ENCODE results near the gene POC1A. TPM values are rescaled to one million over a fixed set of nuclear protein-coding genes. Genes with fewer than 3 reads are reported as not detected.

POC1A gene
- total and polyA plus RNA-seq, 9 donors, result 3.1 to 7.5 (median 5.6) TPM

DNA sequence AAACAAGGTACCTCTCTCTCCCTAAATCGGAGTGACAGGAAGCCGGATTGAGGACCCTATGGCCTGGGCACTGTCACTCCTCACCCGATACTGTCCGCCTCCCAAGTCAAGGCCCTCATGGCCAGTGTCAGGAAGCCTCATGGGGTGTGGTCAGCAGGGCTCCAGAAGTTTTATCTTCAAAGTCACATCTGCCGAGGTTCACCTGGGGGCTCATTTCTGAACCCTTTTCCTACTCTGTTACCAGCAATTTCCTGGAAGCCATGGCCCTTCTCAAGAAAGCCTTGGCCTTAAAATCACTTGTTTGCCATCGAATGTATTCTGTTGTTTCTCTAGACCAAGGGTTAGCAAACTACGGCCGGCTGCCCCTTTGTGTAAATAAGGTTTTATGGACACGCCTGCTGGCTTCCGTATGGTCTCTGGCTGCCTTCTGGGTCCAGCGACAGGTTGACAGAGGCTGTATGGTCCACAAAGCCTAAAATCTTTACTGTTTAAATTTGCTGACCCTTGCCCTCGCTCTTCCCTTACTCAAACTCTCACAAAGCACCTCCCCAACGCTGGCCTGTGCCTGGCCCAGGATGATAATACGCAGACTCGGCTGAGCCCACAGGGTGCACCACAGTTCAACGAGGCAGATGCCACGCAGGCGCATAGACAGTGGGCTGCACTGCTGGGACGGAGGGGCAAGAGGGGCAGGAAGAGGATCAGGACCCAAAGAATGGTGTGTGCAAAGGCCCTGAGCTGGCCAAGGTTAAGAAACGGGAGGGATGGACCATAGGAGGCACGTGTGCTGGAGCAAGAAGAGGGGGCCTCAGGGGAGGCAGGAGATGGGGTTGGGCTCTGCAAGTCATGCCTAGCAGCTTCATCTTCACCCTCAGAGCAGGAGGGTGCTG lies 73.1 kb downstream of the POC1A start:
- Histone ChIP-seq H3K27ac (ENCODE audit: low read length) (no peak overlapping the region), H3K27me3 (ENCODE audit: control insufficient read depth, insufficient read depth, low read length) (no peaks in the 10 kb centered on the region), H3K9me3 (replicated peaks; ENCODE audit: control insufficient read depth, low read depth, low read length) (no peaks in the 10 kb centered on the region), H3K4me1 (ENCODE audit: control insufficient read depth, insufficient read depth, low read length) (peaks cover 27% of the 10 kb centered on the region), H3K36me3 (ENCODE audit: control insufficient read depth, insufficient read depth, low read length) (no peaks in the 10 kb centered on the region), H3K4me3 (ENCODE audit: low read length) (no peak overlapping the region)
- DNase-seq, result no peak
- 77% methylated on average over 17 of the region's 21 CpGs for WGBS (ENCODE audit: insufficient coverage)

DNA sequence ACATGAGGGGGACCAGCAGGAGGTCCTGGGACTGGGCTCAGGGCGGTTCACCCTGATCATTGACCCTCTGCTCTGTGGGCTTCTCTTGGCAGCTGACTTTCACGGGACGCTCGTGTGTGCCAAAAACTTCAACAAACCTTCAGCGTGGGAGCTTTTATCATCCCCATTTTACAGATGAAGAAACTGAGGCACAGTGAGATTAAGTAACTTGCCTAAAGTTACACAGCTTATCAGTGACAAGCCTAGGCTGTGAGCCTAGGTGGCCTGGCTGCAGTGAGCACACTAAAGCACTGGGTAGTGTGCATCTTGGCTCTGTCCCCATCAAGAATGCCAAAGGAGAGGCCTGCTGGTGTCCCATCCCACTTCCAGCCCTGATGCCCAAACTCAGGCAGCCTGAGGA lies 74.3 kb downstream of the POC1A start:
- Histone ChIP-seq H3K9me3 (replicated peaks; ENCODE audit: control insufficient read depth, low read depth, low read length) (no peaks in the 10 kb centered on the region), H3K27ac (ENCODE audit: low read length) (no peak overlapping the region), H3K27me3 (ENCODE audit: control insufficient read depth, insufficient read depth, low read length) (no peaks in the 10 kb centered on the region), H3K4me3 (ENCODE audit: low read length) (no peak overlapping the region), H3K4me1 (ENCODE audit: control insufficient read depth, insufficient read depth, low read length) (peaks cover 26% of the 10 kb centered on the region), H3K36me3 (ENCODE audit: control insufficient read depth, insufficient read depth, low read length) (no peaks in the 10 kb centered on the region)
- 95% methylated on average over 4 of the region's 5 CpGs for WGBS (ENCODE audit: insufficient coverage)
- DNase-seq, result no peak

DNA sequence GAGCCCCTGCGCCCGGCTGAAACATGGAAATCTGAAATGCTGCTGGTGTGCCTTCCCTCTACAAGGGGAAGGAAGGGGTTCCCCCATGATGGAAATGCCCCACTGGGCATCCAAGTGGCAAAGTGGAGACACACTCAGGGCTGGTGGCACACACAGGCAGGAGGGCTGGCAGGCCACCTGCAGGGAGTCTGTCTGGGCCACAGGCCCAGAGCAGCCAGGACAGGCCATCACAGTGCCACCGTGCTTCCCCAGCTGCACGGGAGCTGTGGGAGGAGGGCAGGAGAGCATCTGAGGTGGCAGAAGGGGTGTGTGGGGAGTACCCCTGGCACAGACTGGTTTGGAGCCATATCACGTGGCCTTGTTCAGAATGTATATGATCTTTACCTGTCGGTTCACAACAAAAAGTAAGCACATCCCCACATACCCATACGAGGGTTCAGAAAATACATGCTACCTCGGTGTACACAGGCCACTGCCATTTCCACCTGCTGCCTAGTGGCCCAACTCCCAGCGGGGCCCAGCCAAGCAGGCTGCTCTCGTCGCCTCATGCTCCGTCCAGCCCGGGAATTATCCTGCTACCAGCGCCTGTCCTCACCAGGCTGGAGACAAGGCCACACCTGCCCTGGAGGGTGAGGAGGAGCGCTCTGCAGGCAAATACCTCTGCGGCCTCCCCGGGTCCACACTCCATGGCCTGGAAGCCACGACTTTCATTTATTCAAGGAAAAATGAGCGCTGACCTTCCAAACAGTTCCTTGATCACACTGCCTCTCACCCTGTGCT lies 75.3 kb downstream of the POC1A start:
- Histone ChIP-seq H3K4me1 (ENCODE audit: control insufficient read depth, insufficient read depth, low read length) (peaks cover 32% of the 10 kb centered on the region), H3K27ac (ENCODE audit: low read length) (peak overlapping the region; percentile 7), H3K9me3 (replicated peaks; ENCODE audit: control insufficient read depth, low read depth, low read length) (no peaks in the 10 kb centered on the region), H3K27me3 (ENCODE audit: control insufficient read depth, insufficient read depth, low read length) (no peaks in the 10 kb centered on the region), H3K36me3 (ENCODE audit: control insufficient read depth, insufficient read depth, low read length) (peaks cover 5% of the 10 kb centered on the region), H3K4me3 (ENCODE audit: low read length) (no peak overlapping the region)
- WGBS (ENCODE audit: insufficient coverage), result 91% methylated on average over 15 of the region's 19 CpGs
- DNase-seq, result no peak

DNA sequence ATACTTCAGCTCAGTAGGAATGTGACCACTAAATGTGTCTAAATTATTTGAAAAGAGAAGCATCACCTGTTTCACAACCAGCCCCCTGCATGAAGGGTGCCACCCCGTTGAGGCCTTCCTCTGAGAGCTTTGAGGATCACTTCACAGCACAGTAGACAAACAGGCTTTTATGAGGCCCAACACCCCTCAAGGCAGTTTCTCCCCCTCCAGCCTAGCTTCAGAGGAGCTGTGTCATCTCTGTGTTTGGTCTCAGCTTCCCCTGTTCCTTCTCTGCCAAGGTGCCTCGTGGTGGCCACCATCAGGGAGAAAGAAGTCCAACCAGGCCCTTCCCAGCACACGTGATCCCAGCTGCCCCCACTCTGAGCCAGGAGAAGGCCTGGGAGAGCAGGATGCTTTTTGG lies 76.3 kb downstream of the POC1A start:
- DNase-seq, result peak; percentile 80
- Histone ChIP-seq H3K4me1 (ENCODE audit: control insufficient read depth, insufficient read depth, low read length) (peaks cover 32% of the 10 kb centered on the region), H3K36me3 (ENCODE audit: control insufficient read depth, insufficient read depth, low read length) (peaks cover 7% of the 10 kb centered on the region)

DNA sequence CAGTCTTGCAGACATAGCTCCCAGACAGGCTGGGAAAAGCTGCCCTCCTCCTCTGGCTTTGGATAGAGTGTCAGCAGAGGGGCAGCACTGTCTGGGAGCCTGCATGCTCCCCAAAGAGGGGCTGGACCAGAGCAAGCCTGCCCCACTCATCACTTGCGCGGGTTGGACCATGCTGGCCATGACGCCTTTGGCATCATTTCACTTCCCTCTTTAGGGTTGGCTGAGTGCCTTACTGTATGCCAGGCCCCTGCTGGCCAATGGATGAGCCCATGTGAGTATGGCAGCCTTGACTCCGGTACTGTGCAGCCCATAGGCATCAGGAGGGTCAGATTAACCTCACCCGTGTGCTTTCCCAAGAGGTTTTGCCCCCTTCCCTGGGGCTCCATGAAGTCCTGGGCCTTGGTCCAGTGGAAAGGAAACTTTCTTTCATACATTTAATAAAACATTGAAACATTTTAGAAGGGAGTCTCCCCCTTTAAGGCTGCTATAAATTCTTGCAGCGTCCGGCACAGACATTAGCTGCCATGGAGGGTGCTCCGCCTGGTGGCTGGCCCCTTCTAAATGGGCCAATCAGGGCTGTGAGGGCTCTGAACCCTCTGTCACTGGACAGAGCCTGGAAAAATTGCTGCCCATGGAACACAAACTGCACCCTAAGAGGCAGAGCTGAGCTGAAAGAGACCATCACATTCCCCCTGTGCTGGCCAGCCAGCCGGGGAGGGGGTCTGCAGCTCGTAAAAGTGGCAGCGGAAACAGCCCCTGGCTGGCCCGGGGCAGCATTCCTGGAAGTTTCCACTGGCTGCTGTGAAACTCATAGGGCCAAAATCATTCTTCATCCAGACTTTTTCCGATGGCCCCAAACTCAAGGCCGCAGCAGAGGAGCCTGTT lies 77.1 kb downstream of the POC1A start:
- Histone ChIP-seq H3K4me1 (ENCODE audit: control insufficient read depth, insufficient read depth, low read length) (peaks cover 33% of the 10 kb centered on the region), H3K36me3 (ENCODE audit: control insufficient read depth, insufficient read depth, low read length) (peaks cover 7% of the 10 kb centered on the region), H3K27me3 (ENCODE audit: control insufficient read depth, insufficient read depth, low read length) (no peaks in the 10 kb centered on the region), H3K9me3 (replicated peaks; ENCODE audit: control insufficient read depth, low read depth, low read length) (no peaks in the 10 kb centered on the region), H3K4me3 (ENCODE audit: low read length) (no peak overlapping the region), H3K27ac (ENCODE audit: low read length) (peak overlapping the region; percentile 92)
- peak; percentile 90 for DNase-seq
- WGBS (ENCODE audit: insufficient coverage), result 29% methylated on average over 11 of the region's 14 CpGs

More for the DNA sequence above, 76.3 kb downstream of the POC1A start:
- H3K9me3 ChIP-seq (replicated peaks; ENCODE audit: control insufficient read depth, low read depth, low read length), result no peaks in the 10 kb centered on the region
- H3K27me3 ChIP-seq (ENCODE audit: control insufficient read depth, insufficient read depth, low read length), result no peaks in the 10 kb centered on the region
- H3K4me3 ChIP-seq (ENCODE audit: low read length), result no peak overlapping the region
- 20% methylated on average over 1 of the region's 3 CpGs for WGBS (ENCODE audit: insufficient coverage)
- H3K27ac ChIP-seq (ENCODE audit: low read length), result peak overlapping the region; percentile 92

DNA sequence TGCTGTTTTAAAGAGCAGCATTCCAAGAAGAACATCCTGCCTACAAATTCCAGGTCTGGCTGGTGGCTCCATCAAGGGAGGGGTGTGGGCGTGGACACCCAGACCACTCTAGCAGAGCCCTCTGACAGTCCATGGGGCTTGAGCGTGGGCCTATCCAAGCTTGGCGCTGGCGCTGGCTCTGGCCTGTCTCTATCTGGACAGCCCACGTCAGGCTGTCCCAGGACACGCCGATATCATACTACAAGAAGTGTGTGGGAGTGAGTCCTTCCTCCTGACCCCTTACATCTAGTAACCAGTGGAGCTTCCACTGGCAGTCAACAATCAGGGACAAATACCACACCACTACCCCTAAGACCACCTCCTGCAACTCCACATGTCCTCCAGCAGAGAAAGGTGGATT lies 80.7 kb downstream of the POC1A start:
- WGBS (ENCODE audit: insufficient coverage), result 50% methylated on average over 2 of the region's 7 CpGs
- Histone ChIP-seq H3K27me3 (ENCODE audit: control insufficient read depth, insufficient read depth, low read length) (no peaks in the 10 kb centered on the region), H3K9me3 (replicated peaks; ENCODE audit: control insufficient read depth, low read depth, low read length) (no peaks in the 10 kb centered on the region), H3K4me3 (ENCODE audit: low read length) (no peak overlapping the region), H3K36me3 (ENCODE audit: control insufficient read depth, insufficient read depth, low read length) (peaks cover 7% of the 10 kb centered on the region), H3K4me1 (ENCODE audit: control insufficient read depth, insufficient read depth, low read length) (peaks cover 66% of the 10 kb centered on the region), H3K27ac (ENCODE audit: low read length) (no peak overlapping the region)
- DNase-seq, result no peak

DNA sequence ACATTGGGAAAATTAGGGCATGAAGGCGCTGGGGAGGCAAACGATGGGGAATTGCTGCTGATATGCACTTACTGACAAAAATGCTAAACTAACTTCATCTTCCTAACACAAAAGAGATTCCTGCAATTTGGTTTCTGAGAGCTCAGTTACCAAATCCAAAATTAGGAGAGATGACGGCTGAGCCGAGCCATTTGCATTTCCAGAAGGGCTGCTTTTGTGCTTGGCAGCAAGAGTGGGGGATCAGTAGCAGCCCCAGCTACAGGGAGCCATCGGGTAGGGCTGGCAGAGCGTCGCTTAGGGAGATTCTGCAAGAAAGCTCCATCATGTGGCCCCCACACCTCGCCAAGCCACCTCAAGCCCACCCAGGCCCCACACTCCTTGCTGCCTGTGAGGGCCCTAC lies 81.8 kb downstream of the POC1A start:
- H3K36me3 ChIP-seq (ENCODE audit: control insufficient read depth, insufficient read depth, low read length), result peaks cover 7% of the 10 kb centered on the region
- H3K9me3 ChIP-seq (replicated peaks; ENCODE audit: control insufficient read depth, low read depth, low read length), result no peaks in the 10 kb centered on the region
- no peak overlapping the region for H3K27ac ChIP-seq (ENCODE audit: low read length)
- no peaks in the 10 kb centered on the region for H3K27me3 ChIP-seq (ENCODE audit: control insufficient read depth, insufficient read depth, low read length)
- H3K4me3 ChIP-seq (ENCODE audit: low read length), result no peak overlapping the region
- peaks cover 69% of the 10 kb centered on the region for H3K4me1 ChIP-seq (ENCODE audit: control insufficient read depth, insufficient read depth, low read length)
- no peak for DNase-seq
- WGBS (ENCODE audit: insufficient coverage), result 47% methylated on average over 2 of the region's 8 CpGs

DNA sequence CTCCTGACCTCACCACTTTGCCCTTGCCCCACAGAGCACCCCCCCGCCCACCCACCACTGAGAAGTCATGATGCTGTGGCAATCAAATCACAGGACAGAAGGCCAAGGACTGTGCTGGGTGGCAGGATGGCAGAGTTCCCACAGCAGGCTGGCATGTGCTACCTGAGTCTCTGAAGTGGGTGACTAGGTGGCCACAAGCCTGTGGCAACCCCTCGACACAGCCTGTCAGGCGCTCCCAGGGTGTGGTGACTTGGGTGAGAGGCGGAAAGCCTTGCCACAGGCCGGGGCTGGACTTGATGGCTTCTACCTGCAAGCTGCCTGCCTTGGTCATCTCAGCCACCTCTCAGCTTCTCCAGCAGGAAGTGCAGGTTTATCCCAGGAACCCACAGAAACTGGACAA lies 82.2 kb downstream of the POC1A start:
- WGBS (ENCODE audit: insufficient coverage), result no CpG with 5 or more reads among the region's 5 CpGs
- no peaks in the 10 kb centered on the region for H3K27me3 ChIP-seq (ENCODE audit: control insufficient read depth, insufficient read depth, low read length)
- no peaks in the 10 kb centered on the region for H3K9me3 ChIP-seq (replicated peaks; ENCODE audit: control insufficient read depth, low read depth, low read length)
- H3K4me3 ChIP-seq (ENCODE audit: low read length), result no peak overlapping the region
- H3K27ac ChIP-seq (ENCODE audit: low read length), result no peak overlapping the region
- peaks cover 7% of the 10 kb centered on the region for H3K36me3 ChIP-seq (ENCODE audit: control insufficient read depth, insufficient read depth, low read length)
- H3K4me1 ChIP-seq (ENCODE audit: control insufficient read depth, insufficient read depth, low read length), result peaks cover 69% of the 10 kb centered on the region
- DNase-seq, result no peak

DNA sequence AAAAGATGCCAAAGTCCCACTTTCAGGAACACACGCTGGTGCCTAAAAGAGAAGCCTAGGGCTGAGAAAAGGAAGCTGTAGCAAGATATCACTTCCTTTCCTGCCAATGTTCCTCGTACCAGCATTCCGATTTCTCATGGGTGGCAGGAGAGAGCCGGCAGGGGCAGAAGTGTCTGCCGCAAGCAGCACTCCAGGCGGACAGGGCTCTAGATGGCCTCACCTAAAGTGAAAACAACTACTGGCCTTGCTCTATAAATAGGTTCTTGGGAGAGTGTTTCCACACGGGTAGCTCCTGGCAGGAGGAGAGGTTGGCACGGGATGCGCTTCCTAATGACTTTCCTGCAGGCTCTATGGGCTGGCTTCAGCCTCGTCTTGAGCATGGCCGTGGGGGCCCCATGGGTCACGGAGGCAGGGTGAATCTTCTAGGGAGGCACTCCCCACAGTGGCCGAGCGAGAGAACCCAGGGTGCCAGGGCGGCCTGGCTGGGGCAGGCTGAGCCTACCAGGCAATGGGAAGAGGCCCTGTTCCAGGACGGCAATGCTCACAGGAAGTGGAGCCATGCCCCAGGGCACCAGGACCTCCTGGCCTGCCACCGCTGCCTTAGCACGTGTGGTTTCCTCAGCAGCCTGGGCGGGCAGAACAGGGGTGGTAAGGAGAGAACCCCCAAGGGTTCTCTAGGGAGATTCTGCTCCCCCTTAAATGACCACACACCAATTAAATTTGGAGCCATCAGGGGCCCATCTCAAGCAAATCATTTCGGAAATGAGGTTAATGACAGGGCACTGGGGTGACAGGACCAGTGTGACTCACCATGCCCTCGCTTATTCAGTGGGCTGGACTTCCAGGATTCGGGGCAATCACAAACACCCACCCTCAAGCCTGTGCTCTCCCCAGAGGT lies 83.2 kb downstream of the POC1A start:
- peaks cover 7% of the 10 kb centered on the region for H3K36me3 ChIP-seq (ENCODE audit: control insufficient read depth, insufficient read depth, low read length)
- DNase-seq, result peak; percentile 66
- H3K27ac ChIP-seq (ENCODE audit: low read length), result peak overlapping the region; percentile 69
- H3K4me3 ChIP-seq (ENCODE audit: low read length), result no peak overlapping the region
- peaks cover 69% of the 10 kb centered on the region for H3K4me1 ChIP-seq (ENCODE audit: control insufficient read depth, insufficient read depth, low read length)
- 70% methylated on average over 14 of the region's 22 CpGs for WGBS (ENCODE audit: insufficient coverage)
- no peaks in the 10 kb centered on the region for H3K9me3 ChIP-seq (replicated peaks; ENCODE audit: control insufficient read depth, low read depth, low read length)
- H3K27me3 ChIP-seq (ENCODE audit: control insufficient read depth, insufficient read depth, low read length), result no peaks in the 10 kb centered on the region

All from muscle of leg (tissue), 11 donors.